ENCODE measurements around the gene OXNAD1.

DNA sequence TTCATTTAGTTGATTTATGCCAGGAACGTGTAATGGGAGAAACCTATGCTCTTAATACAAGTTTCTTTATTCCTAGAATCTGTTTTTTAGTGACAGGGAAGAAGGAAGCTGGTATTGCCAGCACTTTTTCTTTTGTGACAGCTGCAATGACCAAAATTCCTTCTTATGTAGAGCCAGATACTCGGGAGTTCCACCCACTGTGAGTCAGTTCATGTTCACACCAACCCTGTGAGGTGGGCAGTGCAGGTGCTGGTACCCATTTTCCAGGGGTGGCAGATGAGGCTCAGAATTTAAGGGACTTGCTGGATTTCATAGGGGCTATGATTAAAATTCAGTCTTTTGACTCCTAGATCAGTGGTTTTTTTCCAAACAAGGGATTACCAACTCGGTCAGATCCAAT, 34.7 kb downstream of the OXNAD1 start:
- TF ChIP-seq, protein P1, sequence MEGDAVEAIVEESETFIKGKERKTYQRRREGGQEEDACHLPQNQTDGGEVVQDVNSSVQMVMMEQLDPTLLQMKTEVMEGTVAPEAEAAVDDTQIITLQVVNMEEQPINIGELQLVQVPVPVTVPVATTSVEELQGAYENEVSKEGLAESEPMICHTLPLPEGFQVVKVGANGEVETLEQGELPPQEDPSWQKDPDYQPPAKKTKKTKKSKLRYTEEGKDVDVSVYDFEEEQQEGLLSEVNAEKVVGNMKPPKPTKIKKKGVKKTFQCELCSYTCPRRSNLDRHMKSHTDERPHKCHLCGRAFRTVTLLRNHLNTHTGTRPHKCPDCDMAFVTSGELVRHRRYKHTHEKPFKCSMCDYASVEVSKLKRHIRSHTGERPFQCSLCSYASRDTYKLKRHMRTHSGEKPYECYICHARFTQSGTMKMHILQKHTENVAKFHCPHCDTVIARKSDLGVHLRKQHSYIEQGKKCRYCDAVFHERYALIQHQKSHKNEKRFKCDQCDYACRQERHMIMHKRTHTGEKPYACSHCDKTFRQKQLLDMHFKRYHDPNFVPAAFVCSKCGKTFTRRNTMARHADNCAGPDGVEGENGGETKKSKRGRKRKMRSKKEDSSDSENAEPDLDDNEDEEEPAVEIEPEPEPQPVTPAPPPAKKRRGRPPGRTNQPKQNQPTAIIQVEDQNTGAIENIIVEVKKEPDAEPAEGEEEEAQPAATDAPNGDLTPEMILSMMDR (IDR thresholded peaks at IDR 0.05), result no peak
- no peak for TF ChIP-seq EZH2phosphoT487 (IDR thresholded peaks at IDR 0.05)
- no peak for TF ChIP-seq EZH2 (IDR thresholded peaks at IDR 0.05)
